HG03066 (cell line): Measurements from ENCODE around the gene PPM1E.
"Not testable (repeated sequence)": the region's sequence is repeated elsewhere in the genome, so short reads cannot be mapped to it uniquely, and the experiment has no call there.

Experiments used
- ATAC-seq: cut with Tn5 transposase; IDR thresholded peaks from one replicate; pipeline ENCODE4 v1.9.1; 2021; ENCODE audit warnings: low read depth; ENCODE audit not compliant: unreplicated experiment

Gene PPM1E

GRCh38 chr17:58778482-58778881, 22.8 kb downstream of the PPM1E start:
- not testable (repeated sequence) for ATAC-seq

GRCh38 chr17:58779446-58779845, 23.8 kb downstream of the PPM1E start:
- ATAC-seq, result no peak

GRCh38 chr17:58783380-58783779, 27.7 kb downstream of the PPM1E start:
- no peak for ATAC-seq

- ATAC-seq, result no peak
These were observed 29.4 kb downstream of the PPM1E start for GRCh38 chr17:58785097-58785496.

GRCh38 chr17:58786586-58787295, 31.1 kb downstream of the PPM1E start:
- ATAC-seq, result no peak

- no peak for ATAC-seq
These were observed 32.5 kb downstream of the PPM1E start for GRCh38 chr17:58788199-58788598.

GRCh38 chr17:58789160-58789559, 33.5 kb downstream of the PPM1E start:
- no peak for ATAC-seq

- ATAC-seq, result no peak
These were observed 34.2 kb downstream of the PPM1E start for GRCh38 chr17:58789831-58790230.

- ATAC-seq, result not testable (repeated sequence)
These were observed 38.9 kb downstream of the PPM1E start for GRCh38 chr17:58794508-58794907.

GRCh38 chr17:58802188-58802587, 46.5 kb downstream of the PPM1E start:
- no peak for ATAC-seq

- no peak for ATAC-seq
These were observed 50.4 kb downstream of the PPM1E start for GRCh38 chr17:58806046-58806445.

- no peak for ATAC-seq
These were observed 53.2 kb downstream of the PPM1E start for GRCh38 chr17:58808609-58809563.

GRCh38 chr17:58809564-58809936, 53.9 kb downstream of the PPM1E start:
- ATAC-seq, result no peak

- no peak for ATAC-seq
These were observed 55.6 kb downstream of the PPM1E start for GRCh38 chr17:58811290-58811689.

- no peak for ATAC-seq
These were observed 58.1 kb downstream of the PPM1E start for GRCh38 chr17:58813712-58814111.

- no peak for ATAC-seq
These were observed 63.0 kb downstream of the PPM1E start for GRCh38 chr17:58818654-58819053.

GRCh38 chr17:58822148-58823050, 66.7 kb downstream of the PPM1E start:
- ATAC-seq, result no peak

- no peak for ATAC-seq
These were observed 67.4 kb downstream of the PPM1E start for GRCh38 chr17:58823051-58823525.

GRCh38 chr17:58829172-58829637, 73.6 kb downstream of the PPM1E start:
- no peak for ATAC-seq

GRCh38 chr17:58831780-58832179, 76.1 kb downstream of the PPM1E start:
- ATAC-seq, result no peak
